HG03064 (cell line): Measurements from ENCODE around the gene TLL2.

Source experiments
- ATAC-seq: cut with Tn5 transposase; IDR thresholded peaks from one replicate; pipeline ENCODE4 v1.9.1; 2021; ENCODE audit warnings: low read depth; ENCODE audit not compliant: unreplicated experiment

TLL2 gene

GRCh38 chr10:96509017-96509641 lies 4.6 kb downstream of the TLL2 start:
- no peak for ATAC-seq

- ATAC-seq = no peak
Observed at GRCh38 chr10:96507044-96507443, 6.7 kb downstream of the TLL2 start.

GRCh38 chr10:96505150-96506136 lies 8.3 kb downstream of the TLL2 start:
- ATAC-seq = no peak

GRCh38 chr10:96502561-96503282 lies 11.0 kb downstream of the TLL2 start:
- no peak for ATAC-seq

GRCh38 chr10:96501985-96502384 lies 11.7 kb downstream of the TLL2 start:
- no peak for ATAC-seq

- no peak for ATAC-seq
Observed at GRCh38 chr10:96500519-96500918, 13.2 kb downstream of the TLL2 start.

GRCh38 chr10:96500050-96500449 lies 13.7 kb downstream of the TLL2 start:
- ATAC-seq = no peak

- no peak for ATAC-seq
Observed at GRCh38 chr10:96497391-96497790, 16.3 kb downstream of the TLL2 start.

- ATAC-seq = no peak
Observed at GRCh38 chr10:96496281-96496925, 17.3 kb downstream of the TLL2 start.

GRCh38 chr10:96495544-96495943 lies 18.2 kb downstream of the TLL2 start:
- ATAC-seq = no peak

- no peak for ATAC-seq
Observed at GRCh38 chr10:96494694-96495093, 19.0 kb downstream of the TLL2 start.

GRCh38 chr10:96493871-96494525 lies 19.7 kb downstream of the TLL2 start:
- ATAC-seq = no peak

- no peak for ATAC-seq
Observed at GRCh38 chr10:96493254-96493653, 20.5 kb downstream of the TLL2 start.

- ATAC-seq = no peak
Observed at GRCh38 chr10:96491303-96491702, 22.4 kb downstream of the TLL2 start.

GRCh38 chr10:96488161-96488935 lies 25.4 kb downstream of the TLL2 start:
- no peak for ATAC-seq

- no peak for ATAC-seq
Observed at GRCh38 chr10:96482815-96483588, 30.7 kb downstream of the TLL2 start.

- ATAC-seq = no peak
Observed at GRCh38 chr10:96478355-96478754, 35.4 kb downstream of the TLL2 start.

GRCh38 chr10:96473866-96474265 lies 39.9 kb downstream of the TLL2 start:
- no peak for ATAC-seq
